ENCODE measurements around the gene TTC29.
"Not testable (repeated sequence)": the region's sequence is repeated elsewhere in the genome, so short reads cannot be mapped to it uniquely, and the experiment has no call there.

TTC29 gene

DNA sequence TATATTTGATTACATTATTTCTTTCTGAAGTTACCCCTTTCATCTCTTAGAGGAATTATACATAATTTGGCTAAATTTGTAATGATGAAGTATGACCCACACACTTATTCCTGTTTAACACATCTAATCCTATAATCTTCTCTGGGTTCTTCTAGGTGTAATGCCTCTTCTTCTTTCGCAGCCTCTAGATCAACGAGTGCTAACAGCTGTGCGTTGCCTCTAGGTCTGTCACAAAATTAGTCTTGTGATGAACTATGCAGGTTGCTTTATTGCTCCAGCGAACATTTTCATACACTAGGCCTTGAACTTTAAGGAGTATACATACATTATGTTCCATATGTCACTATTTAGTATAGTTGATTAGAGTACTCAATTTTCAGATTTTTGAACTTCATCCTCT is 89.9 kb downstream of the TTC29 start:
- DNase-seq: no peak

DNA sequence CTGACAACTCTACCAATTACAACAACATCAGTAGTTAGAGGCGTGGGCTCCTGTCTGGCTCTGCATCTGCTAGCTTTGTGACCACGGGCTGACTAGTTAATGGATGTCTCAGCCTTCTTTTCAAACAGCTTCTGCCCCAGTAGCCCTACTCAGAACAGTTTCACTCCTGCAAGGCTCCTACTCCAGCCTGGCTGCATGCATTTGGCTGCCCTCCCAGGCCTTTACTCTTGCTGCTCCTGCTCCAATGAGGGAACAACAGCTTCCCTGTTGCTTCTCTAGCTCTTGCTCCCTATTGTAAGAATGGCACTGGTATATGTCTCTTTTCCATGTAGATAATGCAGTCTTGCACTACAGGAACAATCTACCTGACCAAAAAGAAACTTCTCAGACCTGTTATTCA is 93.3 kb downstream of the TTC29 start:
- DNase-seq: no peak

DNA sequence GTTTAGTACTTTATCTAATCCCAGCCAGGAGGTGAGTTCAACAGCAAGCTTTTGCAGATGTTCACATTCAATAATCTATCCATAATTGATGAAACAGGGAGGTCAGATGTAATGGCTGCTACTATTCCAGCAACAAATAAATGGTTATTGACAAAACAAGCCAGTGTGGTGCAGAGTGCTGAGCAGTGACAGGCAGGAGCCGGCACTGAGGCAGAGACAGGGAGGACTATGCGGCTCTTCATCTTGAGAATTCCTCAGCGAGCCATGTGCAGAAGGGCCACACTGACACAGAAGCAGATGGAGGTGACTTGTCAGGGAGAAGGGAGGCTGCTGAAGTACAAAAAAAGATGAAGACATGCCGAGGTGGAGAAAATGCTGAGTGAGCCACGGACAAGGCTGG is 98.3 kb downstream of the TTC29 start:
- DNase-seq: no peak

- no peak for DNase-seq
These were observed 98.8 kb downstream of the TTC29 start for GRCh38 chr4:146846882-146847281.

DNA sequence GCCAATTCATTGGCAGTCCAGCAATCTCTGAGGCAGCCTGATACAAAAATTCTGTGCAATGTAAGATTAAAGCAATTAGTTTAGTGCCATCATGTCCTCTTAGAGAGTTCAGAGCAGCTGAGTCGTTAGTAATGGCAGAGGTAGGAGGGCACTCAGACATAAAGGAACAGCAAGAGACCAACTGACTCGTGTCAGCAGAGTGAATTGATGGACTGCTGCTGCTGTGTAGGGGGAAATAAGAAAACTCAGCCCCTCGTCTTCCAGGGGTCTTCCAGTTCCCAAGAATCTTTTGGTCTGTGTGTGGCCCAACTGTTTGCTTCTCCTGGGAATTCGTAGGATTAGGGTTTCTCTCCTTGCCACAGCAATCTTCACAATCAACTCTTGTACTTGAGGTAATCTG is 100.9 kb downstream of the TTC29 start:
- no peak for DNase-seq

DNA sequence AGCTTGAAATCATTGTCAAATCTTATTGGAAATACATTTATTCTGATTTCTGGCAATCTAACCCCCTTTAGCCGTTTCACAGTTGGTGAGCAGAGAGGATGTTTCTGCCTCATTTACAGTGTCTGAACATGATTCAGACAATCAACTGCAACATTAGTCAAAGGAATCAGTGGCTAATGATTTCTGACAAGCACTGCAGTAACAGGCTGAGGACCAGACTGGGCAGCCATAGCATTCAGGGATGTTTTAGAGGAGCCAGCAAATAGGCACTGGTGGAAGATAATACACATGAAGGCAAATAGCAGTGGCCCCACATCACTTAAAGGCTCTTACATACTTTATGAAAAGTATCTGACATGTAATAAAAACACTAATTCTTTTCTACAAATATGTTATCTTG is 102.8 kb downstream of the TTC29 start:
- no peak for DNase-seq

DNA sequence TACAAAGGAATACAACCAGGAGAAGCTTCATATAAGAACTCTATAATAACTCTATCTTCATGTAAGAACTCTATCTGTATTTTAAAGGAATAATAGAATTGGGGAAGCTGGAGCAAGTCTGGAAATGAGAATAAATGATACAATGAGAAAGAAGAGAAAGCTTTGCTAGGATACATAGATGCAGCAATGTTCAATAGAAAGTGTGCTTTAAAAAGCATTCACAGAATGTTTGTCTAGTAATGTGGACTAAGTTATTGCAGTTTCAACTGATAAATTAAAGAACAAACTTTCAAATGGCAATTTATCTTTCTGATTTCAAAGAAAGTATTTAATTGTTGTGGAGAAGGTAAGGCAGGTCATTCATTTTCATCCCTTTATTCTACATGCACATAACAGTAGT is 104.9 kb downstream of the TTC29 start:
- no peak for DNase-seq

- DNase-seq: no peak
These were observed 110.6 kb downstream of the TTC29 start for GRCh38 chr4:146835096-146835495.

- no peak for DNase-seq
These were observed 111.2 kb downstream of the TTC29 start for GRCh38 chr4:146834263-146835034.

DNA sequence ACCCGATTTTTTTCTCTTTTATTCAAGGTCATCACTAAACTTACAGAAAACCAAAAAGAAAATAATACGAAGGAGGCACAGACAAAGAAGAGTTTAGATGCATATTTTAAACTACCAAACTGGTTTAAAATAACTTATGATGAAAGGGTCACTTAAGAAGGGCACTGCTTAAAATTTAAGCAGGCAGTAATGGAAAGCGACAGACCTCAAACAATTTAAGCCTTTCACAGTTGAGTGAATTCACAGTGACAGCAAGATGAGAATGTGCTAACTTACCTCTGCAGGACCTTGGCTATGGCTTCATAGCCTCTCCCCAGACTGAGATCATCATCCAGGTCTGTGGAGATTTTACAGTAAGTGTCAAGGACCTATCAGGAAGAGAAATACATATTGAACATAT is 112.1 kb downstream of the TTC29 start:
- DNase-seq: no peak

GRCh38 chr4:146822980-146823379 is 122.7 kb downstream of the TTC29 start:
- DNase-seq: not testable (repeated sequence)

- no peak for DNase-seq
These were observed 130.9 kb downstream of the TTC29 start for GRCh38 chr4:146814750-146815149.

DNA sequence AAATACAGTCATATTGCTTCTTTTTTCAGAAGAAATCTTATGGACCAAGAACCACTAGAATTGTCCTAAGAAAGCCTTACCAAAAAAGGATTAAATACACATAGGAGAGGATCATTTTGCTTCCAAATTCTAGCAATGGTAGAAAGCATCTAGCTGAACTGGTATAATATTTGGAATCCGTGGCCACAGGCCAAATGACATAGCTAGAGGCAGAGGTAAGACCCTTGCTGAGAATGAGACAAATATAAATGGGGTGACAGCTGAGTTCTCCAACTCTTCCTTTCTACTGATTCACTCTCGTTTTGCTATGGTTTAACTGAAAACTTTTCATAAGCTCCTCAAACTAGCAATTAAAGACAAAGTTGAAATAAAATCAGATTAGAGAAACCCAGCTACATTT is 150.0 kb downstream of the TTC29 start:
- no peak for DNase-seq

GRCh38 chr4:146793727-146794126 is 151.9 kb downstream of the TTC29 start:
- no peak for DNase-seq

DNA sequence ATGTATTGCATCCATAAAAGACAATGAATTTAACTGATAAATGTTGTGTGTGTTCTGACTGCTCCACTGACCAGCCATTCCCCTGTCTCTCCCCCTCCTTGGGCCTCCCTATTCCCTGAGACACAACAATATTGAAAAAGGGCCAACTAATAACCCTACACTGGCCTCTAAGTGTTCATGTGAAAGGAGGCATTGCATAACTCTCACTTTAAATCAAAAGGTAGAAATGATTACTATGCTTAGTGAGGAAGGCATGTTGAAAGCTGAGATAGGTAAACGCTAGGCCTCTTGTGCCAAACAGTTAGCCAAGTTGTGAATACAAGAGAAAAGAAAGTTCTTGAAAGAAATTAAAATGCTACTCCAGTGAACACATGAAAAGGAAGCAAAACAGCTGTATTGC is 154.2 kb downstream of the TTC29 start:
- no peak for DNase-seq

DNA sequence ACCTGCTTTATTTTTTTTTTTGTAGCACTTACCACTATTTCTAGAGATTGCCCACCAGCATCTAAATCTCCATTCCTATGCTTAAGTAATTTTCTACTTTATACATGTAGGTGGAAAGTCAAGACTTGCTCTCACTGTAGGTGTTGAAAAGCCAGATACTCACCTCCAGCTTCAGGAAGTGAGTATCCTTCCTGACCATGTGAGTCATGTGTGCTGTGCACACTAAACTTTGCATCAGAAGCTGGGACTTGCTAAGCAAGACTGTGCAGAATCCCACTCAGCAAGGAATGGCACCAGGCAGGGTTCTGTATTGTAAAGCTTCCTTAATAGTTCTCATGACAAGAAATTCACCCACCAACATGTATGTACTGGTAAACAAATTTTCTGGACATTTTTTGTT is 155.1 kb downstream of the TTC29 start:
- no peak for DNase-seq

DNA sequence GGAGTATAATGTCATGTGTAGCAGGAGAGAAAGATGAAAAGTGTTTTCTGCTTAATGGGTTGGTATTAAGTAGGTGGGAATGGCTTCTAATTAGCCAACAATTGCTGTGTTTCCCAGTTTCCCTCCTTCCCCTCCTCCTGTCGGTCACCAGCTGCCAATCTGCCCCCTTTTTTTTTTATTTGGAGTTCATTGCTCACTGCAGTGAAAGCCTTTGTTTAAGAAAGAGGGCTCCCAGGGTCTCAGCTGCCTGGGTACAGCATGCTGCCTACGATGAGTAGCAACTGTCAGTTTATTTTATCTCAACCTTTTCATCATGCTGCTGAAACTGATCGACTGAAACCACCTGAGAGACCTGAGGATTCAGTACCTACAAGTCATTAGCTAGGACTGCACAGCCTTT is 157.9 kb downstream of the TTC29 start:
- DNase-seq: no peak

GRCh38 chr4:146776691-146777090 is 169.0 kb downstream of the TTC29 start:
- no peak for DNase-seq

DNA sequence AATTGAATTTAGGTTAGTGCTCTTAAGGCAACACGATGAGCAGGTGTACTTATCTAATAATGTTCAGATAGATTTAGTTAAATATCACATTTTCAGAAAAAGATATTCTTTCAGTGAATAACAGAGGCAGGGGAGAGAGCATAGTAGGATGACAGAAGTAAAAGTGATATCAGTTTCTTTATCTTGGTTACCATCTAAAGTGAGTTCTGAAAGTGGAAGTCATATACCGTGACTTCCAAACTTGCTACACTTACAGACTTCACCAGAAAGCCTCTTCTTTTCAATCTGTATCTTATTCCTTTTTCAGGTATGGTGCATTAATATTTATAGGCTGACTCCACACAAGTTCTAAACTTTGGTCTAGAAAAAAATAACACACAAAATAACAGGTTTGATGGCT is 182.1 kb downstream of the TTC29 start:
- DNase-seq: no peak

GRCh38 chr4:146762016-146762415 is 183.6 kb downstream of the TTC29 start:
- no peak for DNase-seq

- no peak for DNase-seq
These were observed 203.2 kb downstream of the TTC29 start for GRCh38 chr4:146742416-146742815.

DNA sequence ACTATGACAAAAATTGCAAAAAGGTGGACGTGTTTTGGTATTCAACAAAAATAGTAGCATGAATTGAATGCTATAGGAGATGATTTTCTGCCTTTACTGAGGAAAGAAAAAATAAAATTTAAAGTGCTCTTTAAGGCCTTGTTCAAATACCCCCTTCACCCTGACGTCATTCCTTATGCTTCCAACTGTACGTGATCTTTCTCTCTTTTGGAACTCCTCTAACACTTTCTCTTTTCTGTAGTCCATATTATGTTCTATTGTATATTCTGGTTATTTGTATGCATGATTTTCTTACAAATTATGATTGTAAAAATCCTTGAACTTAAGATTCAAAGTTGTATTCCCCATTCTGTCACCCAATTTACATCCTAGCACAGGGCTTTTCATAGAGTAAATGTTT is 206.5 kb downstream of the TTC29 start:
- DNase-seq: no peak

- DNase-seq: not testable (repeated sequence)
These were observed 222.1 kb downstream of the TTC29 start for GRCh38 chr4:146723519-146723918.

GRCh38 chr4:146709956-146710355 is 235.7 kb downstream of the TTC29 start:
- no peak for DNase-seq

DNA sequence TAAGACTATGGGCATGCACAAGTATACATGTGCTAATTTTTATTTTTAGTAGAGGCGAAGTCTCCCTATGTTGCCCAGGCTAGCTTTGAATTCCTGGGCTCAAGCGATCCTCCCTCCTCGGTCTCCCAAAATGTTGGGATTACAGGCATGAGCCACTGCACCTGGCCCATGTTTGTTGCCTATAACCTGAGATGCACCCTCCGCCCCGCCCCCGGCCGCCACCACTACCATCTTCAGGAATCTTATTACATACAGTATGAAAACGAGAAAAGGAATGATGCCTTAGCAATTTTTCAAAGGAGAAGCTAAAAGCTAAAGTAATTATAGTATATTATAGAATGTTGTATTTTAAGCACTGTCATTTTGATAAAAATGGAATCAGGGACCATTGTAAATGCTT is 245.8 kb downstream of the TTC29 start:
- no peak for DNase-seq

All from stimulated activated CD4-positive, alpha-beta T cell treated with anti-CD3 and anti-CD28 coated beads, Interleukin-4, amount 100 ng/mL, for 24 hours (primary cell).